ENCODE data around the gene PLET1. TPM values are rescaled to one million over a fixed set of nuclear protein-coding genes. Genes with fewer than 3 reads are reported as not detected.

Gene PLET1
- total RNA-seq, 4 donors from 2014 or later = not detected

- intact Hi-C loops (cut with DNase I; ENCODE audit: low total_unique reads) = loop anchor here (5.0 to 10.0 kb wide), 2 partner anchors 63 to 1065 kb away; no protein-coding TSS in a partner anchor
- TF ChIP-seq POLR2A (IDR thresholded peaks at IDR 0.05) = no peak
- TF ChIP-seq, protein P1, sequence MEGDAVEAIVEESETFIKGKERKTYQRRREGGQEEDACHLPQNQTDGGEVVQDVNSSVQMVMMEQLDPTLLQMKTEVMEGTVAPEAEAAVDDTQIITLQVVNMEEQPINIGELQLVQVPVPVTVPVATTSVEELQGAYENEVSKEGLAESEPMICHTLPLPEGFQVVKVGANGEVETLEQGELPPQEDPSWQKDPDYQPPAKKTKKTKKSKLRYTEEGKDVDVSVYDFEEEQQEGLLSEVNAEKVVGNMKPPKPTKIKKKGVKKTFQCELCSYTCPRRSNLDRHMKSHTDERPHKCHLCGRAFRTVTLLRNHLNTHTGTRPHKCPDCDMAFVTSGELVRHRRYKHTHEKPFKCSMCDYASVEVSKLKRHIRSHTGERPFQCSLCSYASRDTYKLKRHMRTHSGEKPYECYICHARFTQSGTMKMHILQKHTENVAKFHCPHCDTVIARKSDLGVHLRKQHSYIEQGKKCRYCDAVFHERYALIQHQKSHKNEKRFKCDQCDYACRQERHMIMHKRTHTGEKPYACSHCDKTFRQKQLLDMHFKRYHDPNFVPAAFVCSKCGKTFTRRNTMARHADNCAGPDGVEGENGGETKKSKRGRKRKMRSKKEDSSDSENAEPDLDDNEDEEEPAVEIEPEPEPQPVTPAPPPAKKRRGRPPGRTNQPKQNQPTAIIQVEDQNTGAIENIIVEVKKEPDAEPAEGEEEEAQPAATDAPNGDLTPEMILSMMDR (IDR thresholded peaks at IDR 0.05) = peak in 1 of 3 donors; percentile 85
- H3K4me3 ChIP-seq (ENCODE audit: low read depth, poor library complexity, severe bottlenecking) = no peak overlapping the region
- DNase-seq (ENCODE audit: low spot score in 2 of 2) = peak in 1 of 2 donors; percentile 50
- 33 to 34% methylated on average over 7 of the region's 7 CpGs for WGBS, 2 donors
These were observed 41.0 kb downstream of the PLET1 start for GRCh38 chr11:112219476-112220232.

GRCh38 chr11:112216561-112217105 is 44.0 kb downstream of the PLET1 start:
- DNase-seq (ENCODE audit: low spot score in 2 of 2) = no peak
- TF ChIP-seq, protein P1 (IDR thresholded peaks at IDR 0.05) = no peak
- no peak for TF ChIP-seq POLR2A (IDR thresholded peaks at IDR 0.05)
- WGBS, 2 donors = 94 to 95% methylated on average over 1 of the region's 1 CpG
- intact Hi-C loops (cut with DNase I; ENCODE audit: low total_unique reads) = loop anchor here (5.0 to 10.0 kb wide), 2 partner anchors 66 to 1068 kb away; no protein-coding TSS in a partner anchor
- no peak overlapping the region for H3K4me3 ChIP-seq (ENCODE audit: low read depth, poor library complexity, severe bottlenecking)

- no peak for DNase-seq (ENCODE audit: low spot score in 2 of 2)
- intact Hi-C loops (cut with DNase I; ENCODE audit: low total_unique reads) = loop anchor here (5.0 to 10.0 kb wide), 2 partner anchors 67 to 1069 kb away; no protein-coding TSS in a partner anchor
These were observed 45.0 kb downstream of the PLET1 start for GRCh38 chr11:112215621-112216020.

DNA sequence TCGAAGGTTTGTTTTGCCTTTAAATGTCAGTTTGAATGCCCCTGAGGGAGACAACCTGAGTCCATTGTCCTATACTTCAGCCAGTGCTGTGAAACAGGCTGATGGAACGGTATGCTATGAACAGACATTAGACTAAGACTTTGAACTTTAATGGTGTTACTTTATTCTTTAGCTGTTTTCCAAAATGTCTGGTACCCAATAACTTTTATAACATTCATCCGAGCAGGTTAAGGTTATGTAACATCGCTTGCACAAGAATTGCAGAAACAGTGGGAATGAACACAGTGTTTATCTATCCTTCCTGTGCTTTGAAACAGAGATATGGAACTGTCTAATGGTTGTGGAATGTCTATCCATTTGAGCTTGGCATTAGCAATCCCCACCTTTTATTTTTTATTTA is 46.9 kb downstream of the PLET1 start:
- H3K4me3 ChIP-seq (ENCODE audit: low read depth, poor library complexity, severe bottlenecking) = no peak overlapping the region
- intact Hi-C loops (cut with DNase I; ENCODE audit: low total_unique reads) = loop anchor here (10.0 kb wide), 1 partner anchor 1071 kb away; no protein-coding TSS in a partner anchor
- TF ChIP-seq, protein P1 (IDR thresholded peaks at IDR 0.05) = no peak
- no peak for TF ChIP-seq POLR2A (IDR thresholded peaks at IDR 0.05)
- 79 to 91% methylated on average over 4 of the region's 4 CpGs for WGBS, 2 donors
- DNase-seq (ENCODE audit: low spot score in 2 of 2) = no peak

More at GRCh38 chr11:112215621-112216020, 45.0 kb downstream of the PLET1 start:
- no peak overlapping the region for H3K4me3 ChIP-seq (ENCODE audit: low read depth, poor library complexity, severe bottlenecking)
- 89 to 91% methylated on average over 6 of the region's 6 CpGs for WGBS, 2 donors
- TF ChIP-seq, protein P1 (IDR thresholded peaks at IDR 0.05) = no peak
- TF ChIP-seq POLR2A (IDR thresholded peaks at IDR 0.05) = no peak

DNA sequence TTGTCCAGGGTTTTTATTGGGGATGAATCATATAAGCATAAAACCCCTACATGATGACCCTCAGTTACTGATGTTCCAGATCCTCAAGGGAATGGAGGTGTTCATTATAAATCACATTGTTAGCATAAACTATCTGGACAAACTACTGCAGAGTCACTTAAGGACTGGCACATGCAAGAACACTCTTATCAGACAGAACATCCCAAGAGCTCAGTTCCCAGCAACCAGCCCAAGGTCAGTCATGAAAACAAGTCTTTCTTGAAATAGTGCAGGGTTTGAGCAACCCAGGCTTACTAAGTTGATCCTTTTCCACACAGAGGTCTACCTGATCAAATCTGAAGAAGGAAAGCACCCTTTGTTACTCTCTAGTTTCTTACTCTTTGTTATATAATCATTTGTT is 48.0 kb downstream of the PLET1 start:
- no peak overlapping the region for H3K4me3 ChIP-seq (ENCODE audit: low read depth, poor library complexity, severe bottlenecking)
- no peak for DNase-seq (ENCODE audit: low spot score in 2 of 2)
- intact Hi-C loops (cut with DNase I; ENCODE audit: low total_unique reads) = loop anchor here (10.0 kb wide), 1 partner anchor 1072 kb away; no protein-coding TSS in a partner anchor
- no peak for TF ChIP-seq POLR2A (IDR thresholded peaks at IDR 0.05)
- TF ChIP-seq, protein P1 (IDR thresholded peaks at IDR 0.05) = no peak
